Osteocyte (in vitro differentiated cells): ENCODE results near the gene N4BP2. TPM values are rescaled to one million over a fixed set of nuclear protein-coding genes. Genes with fewer than 3 reads are reported as not detected.

Experiments used
- DNase-seq: peaks from one replicate; pipeline ENCODE4 v3.0.0; 2021; ENCODE audit warnings: mixed read lengths; ENCODE audit not compliant: unreplicated experiment; ENCODE audit errors: extremely low spot score
- H3K27ac Mint-ChIP-seq: one replicate; pipeline ENCODE4 v1.8.0; 2021; ENCODE audit warnings: mild to moderate bottlenecking, mixed read lengths; ENCODE audit not compliant: unreplicated experiment
- H3K27me3 Mint-ChIP-seq: one replicate; pipeline ENCODE4 v1.8.0; 2021; ENCODE audit warnings: mixed read lengths; ENCODE audit not compliant: unreplicated experiment
- H3K36me3 Mint-ChIP-seq: one replicate; pipeline ENCODE4 v1.8.0; 2021; ENCODE audit warnings: mixed read lengths; ENCODE audit not compliant: unreplicated experiment
- H3K4me1 Mint-ChIP-seq: one replicate; pipeline ENCODE4 v1.8.0; 2021; ENCODE audit warnings: mixed read lengths; ENCODE audit not compliant: unreplicated experiment
- H3K4me3 Mint-ChIP-seq: one replicate; pipeline ENCODE4 v1.8.0; 2021; ENCODE audit warnings: mild to moderate bottlenecking, moderate library complexity, mixed read lengths; ENCODE audit not compliant: unreplicated experiment
- H3K9me3 Mint-ChIP-seq: one replicate; pipeline ENCODE4 v1.8.0; 2021; ENCODE audit warnings: mixed read lengths; ENCODE audit not compliant: unreplicated experiment
- total RNA-seq: library from RNA; stranded (reverse); gene quantifications from 2 replicates; pipeline ENCODE4 v1.2.1, GENCODE V29; 2021
- TF ChIP-seq, protein P1 (sequence below): fragments of 200-600 bp; sonication (generic); IDR thresholded peaks from 2 replicates; pipeline ENCODE4 v1.5.0; 2021; ENCODE audit warnings: antibody characterized with exemption, mild to moderate bottlenecking, moderate library complexity

The N4BP2 gene
- total RNA-seq, 1 donor from 2014 or later: 14.9 TPM

DNA sequence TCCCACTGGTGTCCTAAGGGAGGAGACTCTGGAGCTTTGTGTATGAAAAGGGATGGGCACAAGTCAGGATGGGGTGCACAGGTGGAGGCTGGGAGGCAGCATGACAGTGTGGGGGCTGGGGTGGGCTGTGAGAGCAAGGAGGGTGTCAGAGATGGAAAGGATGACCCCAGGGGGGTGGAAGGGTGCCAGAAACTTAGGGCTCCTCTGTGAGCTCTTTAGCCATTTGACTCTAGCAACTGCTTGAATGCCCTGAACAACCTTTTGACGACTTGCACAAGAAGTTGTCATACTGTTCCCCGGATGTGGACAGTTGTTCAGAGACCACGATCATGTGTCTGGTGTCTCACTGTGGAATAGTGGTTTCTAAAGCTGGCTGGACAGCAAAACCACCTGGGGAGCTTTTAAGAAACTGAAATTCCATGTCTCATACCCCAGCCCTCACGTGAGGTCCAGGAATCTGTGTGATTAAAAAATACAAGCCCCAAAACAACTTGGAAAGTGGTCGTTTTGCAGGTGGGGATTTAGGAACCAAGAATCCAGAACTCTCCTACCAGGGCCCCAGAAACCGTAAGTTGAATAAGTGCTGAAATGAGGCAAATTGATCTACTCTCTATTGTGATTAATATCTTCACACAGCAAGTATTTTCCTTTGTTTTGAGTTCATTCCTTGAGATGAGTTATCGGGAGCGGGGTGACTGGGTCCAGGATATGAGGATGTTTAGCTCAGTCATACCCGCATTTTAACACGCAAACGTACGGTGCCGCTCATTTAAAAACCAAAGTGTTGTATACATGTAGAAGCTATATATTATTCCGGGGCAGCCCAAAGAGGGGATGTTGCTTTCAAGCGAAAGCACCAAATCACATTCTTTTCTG lies 143.6 kb downstream of the N4BP2 start:
- Mint-ChIP-seq H3K4me1 (no peaks in the 10 kb centered on the region), H3K27ac (no peak overlapping the region), H3K27me3 (peaks cover 7% of the 10 kb centered on the region), H3K4me3 (no peak overlapping the region), H3K9me3 (no peaks in the 10 kb centered on the region), H3K36me3 (no peaks in the 10 kb centered on the region)
- TF ChIP-seq, protein P1, sequence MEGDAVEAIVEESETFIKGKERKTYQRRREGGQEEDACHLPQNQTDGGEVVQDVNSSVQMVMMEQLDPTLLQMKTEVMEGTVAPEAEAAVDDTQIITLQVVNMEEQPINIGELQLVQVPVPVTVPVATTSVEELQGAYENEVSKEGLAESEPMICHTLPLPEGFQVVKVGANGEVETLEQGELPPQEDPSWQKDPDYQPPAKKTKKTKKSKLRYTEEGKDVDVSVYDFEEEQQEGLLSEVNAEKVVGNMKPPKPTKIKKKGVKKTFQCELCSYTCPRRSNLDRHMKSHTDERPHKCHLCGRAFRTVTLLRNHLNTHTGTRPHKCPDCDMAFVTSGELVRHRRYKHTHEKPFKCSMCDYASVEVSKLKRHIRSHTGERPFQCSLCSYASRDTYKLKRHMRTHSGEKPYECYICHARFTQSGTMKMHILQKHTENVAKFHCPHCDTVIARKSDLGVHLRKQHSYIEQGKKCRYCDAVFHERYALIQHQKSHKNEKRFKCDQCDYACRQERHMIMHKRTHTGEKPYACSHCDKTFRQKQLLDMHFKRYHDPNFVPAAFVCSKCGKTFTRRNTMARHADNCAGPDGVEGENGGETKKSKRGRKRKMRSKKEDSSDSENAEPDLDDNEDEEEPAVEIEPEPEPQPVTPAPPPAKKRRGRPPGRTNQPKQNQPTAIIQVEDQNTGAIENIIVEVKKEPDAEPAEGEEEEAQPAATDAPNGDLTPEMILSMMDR: no peak
- DNase-seq: no peak

DNA sequence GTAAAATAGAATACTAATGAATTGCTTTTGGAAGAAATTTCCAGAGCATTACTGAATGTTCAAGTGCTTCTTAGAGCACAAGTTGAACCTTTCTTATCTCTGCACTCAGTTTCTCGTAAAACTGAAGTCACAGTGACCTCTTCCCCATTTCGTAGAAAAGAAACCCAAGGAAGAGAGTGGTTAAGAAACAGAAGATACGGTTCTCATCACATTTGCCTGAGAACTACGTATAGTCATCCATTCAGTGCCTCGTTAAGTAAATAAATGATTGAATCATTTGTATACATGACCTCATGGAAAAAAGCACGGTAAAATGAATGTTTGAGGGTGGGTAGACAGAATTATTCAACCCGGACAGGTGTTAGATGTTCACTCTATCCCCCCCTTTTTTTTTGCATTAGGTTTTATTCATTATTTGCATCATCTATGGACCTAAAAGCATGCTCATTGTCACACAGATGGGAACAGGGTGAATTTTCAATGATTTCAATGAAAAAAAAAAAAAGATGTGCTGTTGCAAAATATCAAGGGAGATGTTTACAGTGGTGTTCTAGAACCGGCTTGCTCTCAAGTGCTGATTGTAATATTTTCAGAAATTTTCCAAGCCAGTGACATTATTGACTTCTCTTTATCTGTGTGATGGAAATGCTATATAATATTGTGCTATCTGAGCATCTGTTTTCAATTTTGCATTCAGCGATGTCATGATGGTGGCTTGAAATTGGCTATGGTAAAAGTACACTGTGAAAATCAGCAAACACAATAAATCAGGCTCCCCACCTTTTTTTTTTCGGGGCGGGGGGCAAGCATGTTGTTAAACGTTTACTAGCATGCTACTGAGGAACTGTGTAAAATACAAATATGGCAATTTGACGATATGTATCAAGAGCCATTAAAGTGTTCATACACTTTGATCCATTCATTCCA lies 144.5 kb downstream of the N4BP2 start:
- no peak overlapping the region for H3K27ac Mint-ChIP-seq

DNA sequence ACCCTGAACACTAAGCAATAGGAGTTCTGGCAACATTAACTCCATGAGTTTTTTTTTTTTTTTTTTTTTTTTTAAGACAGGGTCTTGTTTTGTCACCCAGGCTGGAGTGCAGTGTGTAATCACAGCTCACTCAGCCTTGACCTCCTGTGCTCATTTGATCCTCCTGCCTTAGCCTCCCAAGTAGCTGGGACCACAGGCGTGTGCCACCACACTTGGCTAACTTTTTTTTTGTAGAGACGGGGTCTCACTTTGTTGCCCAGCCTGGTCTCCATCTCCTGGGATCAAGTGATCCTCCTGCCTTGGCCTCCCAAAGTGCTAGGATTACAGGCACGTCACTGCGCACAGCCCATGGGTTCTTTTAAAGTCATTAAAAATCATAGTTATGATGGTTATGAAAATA lies 145.2 kb downstream of the N4BP2 start:
- H3K4me1 Mint-ChIP-seq: peaks cover 3% of the 10 kb centered on the region
- TF ChIP-seq, protein P1: no peak
- no peaks in the 10 kb centered on the region for H3K36me3 Mint-ChIP-seq
- no peak overlapping the region for H3K27ac Mint-ChIP-seq
- H3K27me3 Mint-ChIP-seq: peaks cover 7% of the 10 kb centered on the region
- no peaks in the 10 kb centered on the region for H3K9me3 Mint-ChIP-seq
- DNase-seq: no peak
- H3K4me3 Mint-ChIP-seq: no peak overlapping the region

More for the DNA sequence above, 144.5 kb downstream of the N4BP2 start:
- DNase-seq: no peak
- Mint-ChIP-seq H3K4me3 (no peak overlapping the region), H3K9me3 (no peaks in the 10 kb centered on the region), H3K4me1 (peaks cover 2% of the 10 kb centered on the region), H3K36me3 (no peaks in the 10 kb centered on the region), H3K27me3 (peaks cover 7% of the 10 kb centered on the region)
- TF ChIP-seq, protein P1: no peak

DNA sequence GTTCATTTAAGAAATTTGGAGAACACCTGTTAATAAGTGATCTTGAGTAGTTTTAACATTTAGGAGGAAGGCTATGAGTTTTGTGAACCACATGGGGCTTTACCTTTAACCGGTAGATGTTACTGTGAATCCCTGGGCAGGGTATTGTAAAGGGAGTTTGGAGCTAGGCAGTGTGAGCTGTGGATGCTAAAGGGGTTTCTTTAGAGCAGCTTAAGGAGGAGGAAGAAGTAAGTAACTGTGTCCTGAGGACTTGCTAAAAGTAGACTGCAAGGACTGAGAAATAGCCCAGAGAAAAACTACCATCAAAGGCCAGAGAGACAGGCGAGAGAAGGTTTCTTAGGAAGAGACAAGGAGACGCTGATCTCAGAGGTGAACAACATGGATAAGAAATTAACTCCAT lies 145.8 kb downstream of the N4BP2 start:
- Mint-ChIP-seq H3K9me3 (no peaks in the 10 kb centered on the region), H3K27me3 (peaks cover 7% of the 10 kb centered on the region), H3K4me3 (no peak overlapping the region), H3K4me1 (peaks cover 3% of the 10 kb centered on the region), H3K27ac (no peak overlapping the region), H3K36me3 (no peaks in the 10 kb centered on the region)
- TF ChIP-seq, protein P1: no peak
- no peak for DNase-seq
